Progenitor cell of endocrine pancreas (in vitro differentiated cells): Measurements from ENCODE around the gene RNF31. TPM values are rescaled to one million over a fixed set of nuclear protein-coding genes. Genes with fewer than 3 reads are reported as not detected.

Experiments used
- DNase-seq: peaks from one replicate; pipeline ENCODE4 v3.0.0; 2021; ENCODE audit warnings: low spot score; ENCODE audit not compliant: unreplicated experiment
- H3K27ac Mint-ChIP-seq: 2 replicates; pipeline ENCODE4 v1.8.0; 2021; ENCODE audit warnings: mild to moderate bottlenecking, moderate library complexity, mixed read lengths
- H3K27me3 Mint-ChIP-seq: 2 replicates; pipeline ENCODE4 v1.8.0; 2021; ENCODE audit warnings: mixed read lengths
- H3K36me3 Mint-ChIP-seq: 2 replicates; pipeline ENCODE4 v1.8.0; 2022; ENCODE audit warnings: mixed read lengths; ENCODE audit not compliant: insufficient read depth
- H3K4me1 Mint-ChIP-seq: 2 replicates; pipeline ENCODE4 v1.8.0; 2021; ENCODE audit warnings: low read depth, mixed read lengths
- H3K4me3 Mint-ChIP-seq: 2 replicates; pipeline ENCODE4 v1.8.0; 2021; ENCODE audit warnings: low read depth, mild to moderate bottlenecking, moderate library complexity, mixed read lengths
- H3K9me3 Mint-ChIP-seq: 2 replicates; pipeline ENCODE4 v1.8.0; 2021; ENCODE audit warnings: low read depth, mixed read lengths
- total RNA-seq: library from RNA; stranded (reverse); gene quantifications from 2 replicates; pipeline ENCODE4 v1.2.1, GENCODE V29; 2021
- TF ChIP-seq, protein P1 (sequence below): fragments of 200-600 bp; sonication (generic); IDR thresholded peaks from one replicate; pipeline ENCODE4 v1.5.0; 2021; ENCODE audit warnings: antibody characterized with exemption, mild to moderate bottlenecking; ENCODE audit not compliant: unreplicated experiment

RNF31 gene
- total RNA-seq, 1 donor from 2014 or later, result 104 TPM

DNA sequence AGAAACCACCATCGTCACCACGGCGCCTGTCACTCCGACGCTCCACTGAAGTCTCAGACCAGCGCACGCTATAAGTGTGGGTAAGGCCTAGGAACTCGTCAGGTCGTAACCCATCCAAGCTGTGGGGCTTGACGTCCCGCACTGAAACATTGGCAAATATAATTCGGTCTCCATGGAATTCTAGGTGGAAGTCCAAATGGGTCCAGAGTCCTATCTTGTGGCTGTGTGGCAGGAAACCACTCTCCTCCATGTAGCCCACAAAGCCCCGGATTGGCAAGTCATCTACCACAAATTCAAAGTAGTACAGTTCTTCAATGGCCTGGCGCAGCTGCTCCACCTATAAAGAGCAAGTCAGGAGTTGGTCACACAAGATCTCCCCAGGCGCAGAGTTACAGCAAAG is 45.6 kb downstream of the RNF31 start:
- peaks cover 25% of the 10 kb centered on the region for H3K4me1 Mint-ChIP-seq
- H3K27ac Mint-ChIP-seq, result no peak overlapping the region
- no peak for DNase-seq
- no peak overlapping the region for H3K4me3 Mint-ChIP-seq
- peaks cover 21% of the 10 kb centered on the region for H3K36me3 Mint-ChIP-seq
- no peaks in the 10 kb centered on the region for H3K9me3 Mint-ChIP-seq
- TF ChIP-seq, protein P1, sequence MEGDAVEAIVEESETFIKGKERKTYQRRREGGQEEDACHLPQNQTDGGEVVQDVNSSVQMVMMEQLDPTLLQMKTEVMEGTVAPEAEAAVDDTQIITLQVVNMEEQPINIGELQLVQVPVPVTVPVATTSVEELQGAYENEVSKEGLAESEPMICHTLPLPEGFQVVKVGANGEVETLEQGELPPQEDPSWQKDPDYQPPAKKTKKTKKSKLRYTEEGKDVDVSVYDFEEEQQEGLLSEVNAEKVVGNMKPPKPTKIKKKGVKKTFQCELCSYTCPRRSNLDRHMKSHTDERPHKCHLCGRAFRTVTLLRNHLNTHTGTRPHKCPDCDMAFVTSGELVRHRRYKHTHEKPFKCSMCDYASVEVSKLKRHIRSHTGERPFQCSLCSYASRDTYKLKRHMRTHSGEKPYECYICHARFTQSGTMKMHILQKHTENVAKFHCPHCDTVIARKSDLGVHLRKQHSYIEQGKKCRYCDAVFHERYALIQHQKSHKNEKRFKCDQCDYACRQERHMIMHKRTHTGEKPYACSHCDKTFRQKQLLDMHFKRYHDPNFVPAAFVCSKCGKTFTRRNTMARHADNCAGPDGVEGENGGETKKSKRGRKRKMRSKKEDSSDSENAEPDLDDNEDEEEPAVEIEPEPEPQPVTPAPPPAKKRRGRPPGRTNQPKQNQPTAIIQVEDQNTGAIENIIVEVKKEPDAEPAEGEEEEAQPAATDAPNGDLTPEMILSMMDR, result no peak
- no peaks in the 10 kb centered on the region for H3K27me3 Mint-ChIP-seq

DNA sequence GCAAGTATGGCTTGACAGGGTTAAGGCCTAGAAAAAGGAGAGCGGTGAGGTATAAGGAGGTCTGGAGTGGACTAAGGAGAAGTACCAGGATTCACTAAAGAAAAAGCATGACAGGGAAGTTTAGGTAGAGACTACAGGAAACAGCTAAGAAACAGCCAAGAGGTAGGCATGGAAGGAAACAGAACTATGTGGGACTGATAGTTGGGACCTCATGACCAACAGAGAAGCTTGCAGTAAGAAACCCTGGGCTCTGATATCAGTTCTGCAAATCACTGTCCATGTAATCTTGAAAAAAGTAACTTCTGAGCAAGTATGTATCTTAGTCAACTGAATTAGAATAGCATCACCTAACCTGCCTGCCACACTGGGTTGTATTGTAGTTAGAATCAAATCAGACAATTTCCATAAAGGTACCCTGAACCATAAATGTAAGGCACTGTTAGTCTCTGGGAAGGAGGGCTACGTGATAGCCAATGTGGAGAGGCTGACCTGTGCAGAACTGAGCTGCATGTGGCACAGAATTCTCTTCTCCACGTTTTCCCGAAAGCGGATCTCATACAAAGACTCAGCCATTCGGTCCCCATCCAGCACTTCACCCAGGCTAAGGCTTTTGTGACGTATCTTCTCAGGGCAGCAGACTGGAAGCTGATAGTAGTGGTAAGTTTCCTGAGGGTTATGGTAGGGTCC is 47.0 kb downstream of the RNF31 start:
- H3K4me1 Mint-ChIP-seq, result peaks cover 18% of the 10 kb centered on the region
- H3K36me3 Mint-ChIP-seq, result peaks cover 22% of the 10 kb centered on the region
- TF ChIP-seq, protein P1, result no peak
- H3K9me3 Mint-ChIP-seq, result no peaks in the 10 kb centered on the region
- H3K27me3 Mint-ChIP-seq, result no peaks in the 10 kb centered on the region
- no peak for DNase-seq
- peak overlapping the region; percentile 91 for H3K4me3 Mint-ChIP-seq
- no peak overlapping the region for H3K27ac Mint-ChIP-seq

DNA sequence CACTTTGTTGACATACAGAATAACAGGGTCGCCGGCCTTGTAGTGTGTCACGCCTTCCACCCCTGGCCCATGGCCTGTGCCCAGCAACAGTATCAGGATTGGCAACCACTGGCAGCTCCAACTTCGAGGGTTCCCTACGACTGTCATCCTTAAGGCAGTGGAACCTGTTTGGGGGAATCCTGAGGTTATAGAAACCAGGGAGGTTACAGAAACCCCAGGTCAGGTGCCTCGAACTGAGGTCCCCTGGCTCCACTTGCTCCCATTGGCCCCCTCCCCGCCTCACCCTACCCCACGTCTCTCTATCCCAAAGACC is 47.5 kb downstream of the RNF31 start:
- peak overlapping the region; percentile 77 for H3K27ac Mint-ChIP-seq
- DNase-seq, result no peak
- no peaks in the 10 kb centered on the region for H3K9me3 Mint-ChIP-seq
- TF ChIP-seq, protein P1, result no peak
- peaks cover 17% of the 10 kb centered on the region for H3K4me1 Mint-ChIP-seq
- peak overlapping the region; percentile 91 for H3K4me3 Mint-ChIP-seq
- no peaks in the 10 kb centered on the region for H3K27me3 Mint-ChIP-seq
- H3K36me3 Mint-ChIP-seq, result peaks cover 23% of the 10 kb centered on the region

DNA sequence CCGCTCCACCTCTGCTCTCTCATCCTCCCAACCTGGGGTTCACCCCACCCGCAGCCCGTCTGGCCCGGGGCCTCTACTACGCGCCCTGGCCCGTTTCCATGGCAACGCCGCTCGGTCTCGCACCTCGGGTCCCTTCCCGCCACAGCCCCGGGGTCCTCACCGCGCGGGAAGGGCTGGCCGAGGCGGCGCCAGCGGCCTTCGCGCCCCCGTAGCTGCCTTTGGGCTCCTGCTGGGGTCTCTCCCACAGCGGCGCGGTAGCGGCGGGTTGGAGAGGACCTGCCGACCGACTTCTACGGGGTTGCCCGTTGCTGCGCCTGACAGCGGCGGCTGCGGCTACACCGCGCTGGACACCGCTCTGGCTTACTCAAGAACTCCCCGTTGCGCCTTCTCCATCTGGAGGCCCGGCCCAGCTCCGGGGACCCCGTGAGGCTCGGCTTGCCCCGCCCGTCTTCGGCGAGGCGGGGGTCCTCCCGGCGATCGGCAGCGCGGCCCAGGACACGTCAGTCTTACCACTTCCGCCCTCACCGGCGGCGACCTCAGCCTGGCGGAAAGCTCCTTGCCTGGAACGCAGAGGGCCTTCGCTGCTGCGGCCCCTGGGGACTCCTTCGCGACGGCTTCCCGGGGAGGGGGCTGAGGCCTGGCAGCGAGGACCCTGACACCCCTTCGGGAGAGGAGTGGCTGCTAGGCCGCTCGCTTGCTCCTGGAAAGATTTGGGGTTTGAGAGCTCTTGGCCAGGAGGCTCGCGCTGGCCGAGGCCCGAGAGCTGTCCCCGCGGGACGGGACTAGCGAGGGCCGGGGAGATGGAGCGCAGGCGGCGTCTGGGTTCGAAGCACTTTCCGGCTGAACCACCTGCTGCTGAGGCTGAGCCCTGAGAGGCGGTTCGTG is 48.1 kb downstream of the RNF31 start, which contains the start of gene TM9SF1:
Gene TM9SF1, minus strand, starts transcription at position 256 of the 885 bp plus-strand sequence. CDS start 422 bp downstream, outside the sequence.
- DNase-seq, result peak; percentile 63
- Mint-ChIP-seq H3K4me3 (peak within 1 kb of the TSS; percentile 91), H3K36me3 (peaks cover 24% of the 10 kb centered on the region), H3K4me1 (peaks cover 17% of the 10 kb centered on the region), H3K27ac (peak within 1 kb of the TSS; percentile 97), H3K9me3 (no peaks in the 10 kb centered on the region), H3K27me3 (no peaks in the 10 kb centered on the region)
- TF ChIP-seq, protein P1, result no peak
